HepG2 (cell line): ENCODE results near the gene ADARB1. TPM values are rescaled to one million over a fixed set of nuclear protein-coding genes. Genes with fewer than 3 reads are reported as not detected.

Experiments
- ARID5B ChIP-seq: IDR thresholded peaks from 2 replicates; pipeline ENCODE4 v1.4.0; 2020; ENCODE audit warnings: mild to moderate bottlenecking, missing genetic modification reagents
- CCDC6 ChIP-seq: sonication (generic); formaldehyde crosslinking; IDR thresholded peaks from 2 replicates; pipeline ENCODE4 v1.8.1; 2022; ENCODE audit warnings: mild to moderate bottlenecking, missing genetic modification reagents, moderate library complexity
- GMEB2 ChIP-seq: IDR thresholded peaks from 2 replicates; pipeline ENCODE4 v1.6.1; 2016; ENCODE audit warnings: missing biosample characterization, missing genetic modification reagents, low read depth
- MAX ChIP-seq: IDR thresholded peaks from 2 replicates; pipeline ENCODE4 v1.6.1; 2012; ENCODE audit warnings: inconsistent platforms
- MAZ ChIP-seq, 2 experiments: sonication (generic) in 1 of 2; formaldehyde crosslinking in 1 of 2; IDR thresholded peaks; 2 replicates each; pipeline versions ENCODE4 v1.5.0 to v1.6.1; 2012 to 2020; ENCODE audit warnings: low read depth in 2 of 2, mild to moderate bottlenecking in 2 of 2, borderline replicate concordance in 1 of 2, improper control_type of control experiment in 1 of 2, low read length in 1 of 2, missing genetic modification reagents in 1 of 2, moderate library complexity in 1 of 2
- SMAD9 ChIP-seq: sonication (generic); formaldehyde crosslinking; IDR thresholded peaks from 2 replicates; pipeline ENCODE4 v1.5.1; 2020; ENCODE audit warnings: mild to moderate bottlenecking, missing genetic modification reagents
- SNRNP70 ChIP-seq: fragments of 200-400 bp; formaldehyde crosslinking; IDR thresholded peaks from 2 replicates; pipeline ENCODE4 v1.6.1; 2017; ENCODE audit warnings: mild to moderate bottlenecking, low read depth, low read length, moderate library complexity
- TAF15 ChIP-seq: fragments of 200-400 bp; formaldehyde crosslinking; IDR thresholded peaks from one replicate; pipeline ENCODE4 v1.6.1; 2018; ENCODE audit warnings: mild to moderate bottlenecking, low read depth, low read length; ENCODE audit not compliant: poor library complexity, severe bottlenecking
- TMF1 ChIP-seq: sonication (generic); formaldehyde crosslinking; IDR thresholded peaks from 2 replicates; pipeline ENCODE4 v1.8.1; 2022; ENCODE audit warnings: low read depth, missing genetic modification reagents
- ZBTB2 ChIP-seq: sonication (generic); formaldehyde crosslinking; IDR thresholded peaks from 2 replicates; pipeline ENCODE4 v1.8.0; 2022; ENCODE audit warnings: low read depth, missing genetic modification reagents
- ZBTB25 ChIP-seq: IDR thresholded peaks from 2 replicates; pipeline ENCODE4 v1.6.1; 2018; ENCODE audit warnings: missing genetic modification reagents
- ZFP1 ChIP-seq: IDR thresholded peaks from 2 replicates; pipeline ENCODE4 v1.6.1; 2016
- polyA plus RNA-seq, 8 experiments: library from polyadenylated mRNA; depleted of rRNA in 3 of 8; stranded (reverse) in 7 of 8; unstranded in 1 of 8; fragments of >200 nt; fragmentation: Illumina TruSeq in 4 of 8; extraction: Trizol in 4 of 8; gene quantifications; 2 replicates each; pipeline versions ENCODE4 v1.2.1 to v1.2.3, GENCODE V29; 2011 to 2016; ENCODE audit warnings: low read depth in 4 of 8, missing spikeins in 1 of 8, mixed read lengths in 1 of 8; ENCODE audit not compliant: insufficient read depth in 1 of 8
- total RNA-seq, 5 experiments: library from RNA; depleted of rRNA; stranded (reverse); fragments of >200 nt; fragmentation: Illumina TruSeq; extraction: Trizol; gene quantifications; 2 replicates each; pipeline ENCODE4 v1.2.3, GENCODE V29; 2016; ENCODE audit warnings: low read depth in 1 of 5
- TF ChIP-seq, protein P1 (sequence below): sonication (generic); formaldehyde crosslinking; IDR thresholded peaks from 2 replicates; pipeline ENCODE4 v1.8.1; 2023; ENCODE audit warnings: missing genetic modification reagents, mild to moderate bottlenecking, borderline replicate concordance
- TF ChIP-seq, protein P2 (sequence below): sonication (generic); formaldehyde crosslinking; IDR thresholded peaks from 2 replicates; pipeline ENCODE4 v1.9.0; 2022; ENCODE audit warnings: low read depth, missing genetic modification reagents

The ADARB1 gene
- total and polyA plus RNA-seq, 2 of the 13 experiments (the other 11 are each of a cell fraction or from before 2014, with no cell fraction given), result 6.6 to 10.0 TPM

DNA sequence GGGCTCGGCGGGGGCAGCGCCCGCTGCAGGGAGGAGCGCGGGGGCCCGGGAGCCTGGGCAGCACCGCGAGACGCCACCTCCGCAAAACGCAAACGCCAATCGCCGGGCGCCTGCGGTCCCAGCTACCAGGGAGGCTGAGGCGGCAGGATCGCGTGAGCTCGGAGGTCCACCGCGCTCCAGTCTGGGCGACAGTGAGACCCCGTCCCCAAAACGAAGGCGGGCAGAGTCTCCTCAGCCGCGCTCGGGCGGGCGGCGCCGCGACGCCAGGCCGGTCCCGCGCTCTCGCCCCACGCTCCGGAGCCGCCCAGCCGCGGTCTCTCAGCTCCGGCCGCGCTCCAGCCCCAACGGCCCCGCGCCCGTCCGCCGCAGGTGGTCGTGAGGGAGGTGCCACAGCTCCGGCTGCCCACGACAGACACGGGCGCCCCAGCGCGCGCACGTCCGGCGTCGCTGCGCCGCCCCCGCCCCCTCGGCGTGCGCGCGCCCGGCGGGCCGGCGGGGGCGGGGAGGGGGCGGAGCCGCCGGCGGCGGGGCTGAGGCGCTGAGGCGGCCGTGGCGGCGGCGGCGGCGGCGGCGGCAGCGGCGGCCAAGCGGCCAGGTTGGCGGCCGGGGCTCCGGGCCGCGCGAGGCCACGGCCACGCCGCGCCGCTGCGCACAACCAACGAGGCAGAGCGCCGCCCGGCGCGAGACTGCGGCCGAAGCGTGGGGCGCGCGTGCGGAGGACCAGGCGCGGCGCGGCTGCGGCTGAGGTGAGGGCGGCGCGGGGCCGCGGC is at the start of gene ADARB1 (continued):
- TF ChIP-seq, protein P1, sequence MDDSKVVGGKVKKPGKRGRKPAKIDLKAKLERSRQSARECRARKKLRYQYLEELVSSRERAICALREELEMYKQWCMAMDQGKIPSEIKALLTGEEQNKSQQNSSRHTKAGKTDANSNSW (CRISPR knock-in tag), result no peak
- TF ChIP-seq MAX (peak; percentile 30; the same call in 1 of the 2 replicates), ZBTB25 (CRISPR knock-in tag) (0 out of 2 replicates have a peak, but pooled peaks have one; percentile 13), ZFP1 (CRISPR knock-in tag) (no peak), CCDC6 (CRISPR knock-in tag) (peak; percentile 75; the same call in 1 of the 2 replicates), GMEB2 (CRISPR knock-in tag) (0 out of 2 replicates have a peak, but pooled peaks have one; percentile 42), ZBTB2 (CRISPR knock-in tag) (no peak; the same call in 1 of the 2 replicates), SNRNP70 (no peak), SMAD9 (CRISPR knock-in tag) (no peak), TMF1 (CRISPR knock-in tag) (0 out of 2 replicates have a peak, but pooled peaks have one; percentile 41), ARID5B (no peak), TAF15 (peak; percentile 76), MAZ (IDR thresholded peaks at IDR 0.05; ENCODE audit: borderline replicate concordance, low read depth, low read length) (peak; percentile 39; the same call in 1 of the 2 replicates), MAZ (CRISPR knock-in tag; IDR thresholded peaks at IDR 0.05; ENCODE audit: low read depth) (peak; percentile 56; the same call in 1 of the 2 replicates)
- TF ChIP-seq, protein P2, sequence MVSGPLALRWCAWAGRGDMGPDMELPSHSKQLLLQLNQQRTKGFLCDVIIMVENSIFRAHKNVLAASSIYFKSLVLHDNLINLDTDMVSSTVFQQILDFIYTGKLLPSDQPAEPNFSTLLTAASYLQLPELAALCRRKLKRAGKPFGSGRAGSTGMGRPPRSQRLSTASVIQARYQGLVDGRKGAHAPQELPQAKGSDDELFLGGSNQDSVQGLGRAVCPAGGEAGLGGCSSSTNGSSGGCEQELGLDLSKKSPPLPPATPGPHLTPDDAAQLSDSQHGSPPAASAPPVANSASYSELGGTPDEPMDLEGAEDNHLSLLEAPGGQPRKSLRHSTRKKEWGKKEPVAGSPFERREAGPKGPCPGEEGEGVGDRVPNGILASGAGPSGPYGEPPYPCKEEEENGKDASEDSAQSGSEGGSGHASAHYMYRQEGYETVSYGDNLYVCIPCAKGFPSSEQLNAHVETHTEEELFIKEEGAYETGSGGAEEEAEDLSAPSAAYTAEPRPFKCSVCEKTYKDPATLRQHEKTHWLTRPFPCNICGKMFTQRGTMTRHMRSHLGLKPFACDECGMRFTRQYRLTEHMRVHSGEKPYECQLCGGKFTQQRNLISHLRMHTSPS (CRISPR knock-in tag), result no peak; the same call in 1 of the 2 replicates
